Activated T-cell treated with anti-CD3 and anti-CD28 coated beads, Interleukin-2, amount 50 U/mL, for 24 hours (primary cell): ENCODE measurements around the gene OGFOD2.

Experiments
- DNase-seq: peaks from one replicate; pipeline ENCODE4 v3.0.0-alpha.2; 2020
- H3K27ac Mint-ChIP-seq: 2 replicates; pipeline ENCODE4 v1.8.0; 2020; ENCODE audit warnings: mild to moderate bottlenecking, mixed read lengths
- H3K27me3 Mint-ChIP-seq: 2 replicates; pipeline ENCODE4 v1.8.0; 2020; ENCODE audit warnings: mixed read lengths
- H3K36me3 Mint-ChIP-seq: 2 replicates; pipeline ENCODE4 v1.8.0; 2020; ENCODE audit warnings: low read depth, mixed read lengths
- H3K4me1 Mint-ChIP-seq: 2 replicates; pipeline ENCODE4 v1.8.0; 2020; ENCODE audit warnings: low read depth, mixed read lengths
- H3K4me3 Mint-ChIP-seq: 2 replicates; pipeline ENCODE4 v1.8.0; 2020; ENCODE audit warnings: mild to moderate bottlenecking, moderate library complexity, mixed read lengths
- H3K9me3 Mint-ChIP-seq: 2 replicates; pipeline ENCODE4 v1.8.0; 2020; ENCODE audit warnings: mixed read lengths

OGFOD2 gene

DNA sequence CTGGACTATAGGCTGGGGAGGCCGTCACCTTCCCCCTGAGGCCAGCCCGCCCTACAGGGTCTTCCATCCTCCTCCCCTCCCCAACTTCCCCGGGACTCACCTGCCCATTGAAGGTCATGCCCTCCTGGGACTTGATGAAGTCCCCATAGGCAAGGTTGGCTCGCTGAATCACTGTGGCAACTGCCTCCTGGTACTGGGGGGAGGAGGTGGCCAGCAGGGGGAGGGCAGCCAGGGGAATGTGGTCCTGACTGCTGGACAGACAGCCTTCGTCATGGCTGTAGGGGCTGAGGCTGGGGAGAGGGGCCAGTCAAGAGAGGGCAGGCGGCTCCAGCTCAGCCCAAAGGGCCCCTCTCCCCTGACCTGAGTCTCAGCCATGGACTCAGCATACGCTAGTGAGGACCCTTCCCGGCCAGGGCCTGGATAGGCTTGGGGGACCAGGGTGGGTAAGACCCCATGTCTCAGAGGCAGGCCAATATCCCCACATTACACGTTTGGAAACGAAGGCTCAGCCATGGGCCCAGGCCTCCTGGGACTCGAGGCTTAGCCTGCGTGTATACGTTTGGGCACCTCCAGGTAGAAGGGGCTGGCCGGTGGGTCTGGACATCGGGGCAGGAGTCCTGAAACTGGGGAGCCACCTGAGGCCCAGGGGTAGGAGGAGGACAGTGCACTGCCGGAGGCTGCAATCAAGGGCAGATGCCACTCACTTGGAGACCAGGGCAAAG, 21.7 kb downstream of the OGFOD2 start:
- H3K4me3 Mint-ChIP-seq = no peak overlapping the region
- no peak for DNase-seq
- peaks cover 11% of the 10 kb centered on the region for H3K36me3 Mint-ChIP-seq
- no peak overlapping the region for H3K27ac Mint-ChIP-seq
- H3K27me3 Mint-ChIP-seq = no peaks in the 10 kb centered on the region
- H3K9me3 Mint-ChIP-seq = no peaks in the 10 kb centered on the region
- peaks cover 9% of the 10 kb centered on the region for H3K4me1 Mint-ChIP-seq

DNA sequence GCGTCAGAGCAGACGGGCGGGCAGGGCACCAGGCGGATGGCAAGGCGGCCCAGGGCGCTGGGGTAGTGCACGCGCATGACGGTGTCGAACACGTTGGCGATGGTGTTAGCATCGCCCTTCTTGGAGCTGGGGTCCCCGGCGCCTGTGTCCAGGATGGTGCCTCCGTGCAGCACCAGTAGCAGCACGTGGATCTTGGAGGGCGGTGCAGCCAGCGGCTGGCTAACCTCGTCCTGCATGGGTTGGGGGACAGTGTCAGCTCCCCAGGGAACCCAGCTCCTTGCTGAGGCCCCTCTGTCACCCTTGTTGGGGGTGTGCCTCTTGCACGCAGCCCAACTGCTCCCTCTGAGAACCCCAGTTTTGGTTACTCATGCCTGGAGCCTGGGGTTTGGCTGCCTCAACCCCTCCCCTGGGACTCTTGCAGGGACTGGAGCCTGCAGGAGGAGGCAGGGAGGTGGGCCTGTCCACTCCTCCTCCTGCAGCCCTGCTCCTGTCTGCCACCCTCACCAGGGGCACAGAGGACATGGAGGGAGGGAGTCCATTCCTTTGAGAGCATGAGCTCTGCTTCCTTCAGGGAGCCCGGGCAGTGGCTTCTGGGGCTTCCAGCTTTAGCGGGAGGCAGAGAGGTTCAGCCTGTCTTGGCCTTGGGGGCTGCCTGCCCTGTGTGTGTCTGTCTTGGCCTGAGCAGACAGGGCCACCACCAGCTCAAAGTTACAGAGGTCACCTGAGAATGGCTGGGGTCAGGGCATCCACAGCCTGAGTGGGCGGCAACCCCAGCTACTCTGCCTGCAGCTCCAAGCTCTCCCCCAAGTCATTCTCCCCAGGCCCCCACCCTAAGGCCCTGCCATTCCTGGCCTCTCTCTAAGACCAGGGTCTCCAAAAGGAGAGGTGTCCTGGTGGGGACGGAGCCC, 22.6 kb downstream of the OGFOD2 start:
- Mint-ChIP-seq H3K27ac (no peak overlapping the region), H3K27me3 (no peaks in the 10 kb centered on the region), H3K36me3 (peaks cover 11% of the 10 kb centered on the region), H3K9me3 (no peaks in the 10 kb centered on the region), H3K4me1 (peaks cover 9% of the 10 kb centered on the region), H3K4me3 (no peak overlapping the region)
- DNase-seq = no peak

DNA sequence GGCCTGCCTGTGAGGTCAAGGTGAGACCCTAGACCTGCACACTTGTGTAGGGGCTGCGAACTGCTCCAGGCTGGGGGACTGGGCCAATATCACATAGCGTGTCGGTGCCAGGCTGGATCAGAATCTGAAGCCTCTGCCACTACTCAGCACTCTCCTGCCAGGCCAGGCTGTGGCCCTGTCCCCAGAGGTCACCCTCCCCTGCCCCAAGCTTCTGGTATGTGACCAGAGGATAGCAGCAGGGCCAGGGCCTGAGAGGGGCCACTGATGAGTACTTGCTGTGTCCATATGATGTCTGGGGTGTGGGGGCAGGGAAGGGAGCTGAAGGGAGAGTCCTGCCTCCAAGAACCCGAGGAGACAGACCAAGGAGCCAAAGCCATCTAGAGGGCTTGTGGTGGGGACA, 23.3 kb downstream of the OGFOD2 start:
- H3K4me3 Mint-ChIP-seq = no peak overlapping the region
- H3K27me3 Mint-ChIP-seq = no peaks in the 10 kb centered on the region
- no peaks in the 10 kb centered on the region for H3K9me3 Mint-ChIP-seq
- peaks cover 11% of the 10 kb centered on the region for H3K36me3 Mint-ChIP-seq
- no peak for DNase-seq
- no peak overlapping the region for H3K27ac Mint-ChIP-seq
- H3K4me1 Mint-ChIP-seq = peaks cover 5% of the 10 kb centered on the region

DNA sequence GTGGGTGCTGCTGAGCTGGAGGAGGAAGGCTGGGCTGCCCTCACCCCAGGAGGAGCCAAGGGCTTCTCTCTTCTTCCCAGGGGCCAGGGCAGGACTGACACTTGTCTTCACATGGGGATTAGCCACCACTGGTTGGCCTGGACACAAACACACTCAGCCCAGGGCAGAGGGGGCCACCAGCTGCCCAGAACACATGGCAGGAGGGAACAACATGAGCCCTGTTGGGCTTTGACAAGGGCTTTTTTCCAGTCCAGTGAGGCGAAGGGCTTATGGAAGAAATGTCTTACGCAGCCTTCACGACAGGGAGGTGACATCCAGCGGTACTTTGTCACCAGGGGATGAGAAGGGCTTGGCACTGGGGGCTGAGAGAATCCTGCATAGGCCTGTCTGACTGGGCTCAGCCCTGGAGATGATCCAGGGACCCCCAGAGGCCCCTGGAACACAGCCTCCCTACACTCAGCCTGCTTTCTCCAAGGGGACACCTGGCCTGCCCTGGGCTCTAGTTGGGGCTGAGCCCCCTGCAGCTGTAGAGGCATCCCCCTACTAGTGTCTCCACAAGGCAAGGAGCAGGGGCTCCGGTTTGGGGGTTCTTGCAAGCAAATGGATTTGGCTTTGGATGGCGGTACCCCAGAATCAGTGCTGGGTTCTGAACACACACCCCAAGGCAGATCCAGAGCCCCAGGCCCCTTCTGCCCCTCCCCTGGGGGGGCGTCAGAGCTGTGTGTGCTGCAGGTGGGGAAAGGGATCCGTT, 24.3 kb downstream of the OGFOD2 start:
- Mint-ChIP-seq H3K27me3 (no peaks in the 10 kb centered on the region), H3K4me1 (no peaks in the 10 kb centered on the region), H3K36me3 (peaks cover 15% of the 10 kb centered on the region), H3K27ac (peak overlapping the region; percentile 1), H3K9me3 (no peaks in the 10 kb centered on the region), H3K4me3 (no peak overlapping the region)
- no peak for DNase-seq

DNA sequence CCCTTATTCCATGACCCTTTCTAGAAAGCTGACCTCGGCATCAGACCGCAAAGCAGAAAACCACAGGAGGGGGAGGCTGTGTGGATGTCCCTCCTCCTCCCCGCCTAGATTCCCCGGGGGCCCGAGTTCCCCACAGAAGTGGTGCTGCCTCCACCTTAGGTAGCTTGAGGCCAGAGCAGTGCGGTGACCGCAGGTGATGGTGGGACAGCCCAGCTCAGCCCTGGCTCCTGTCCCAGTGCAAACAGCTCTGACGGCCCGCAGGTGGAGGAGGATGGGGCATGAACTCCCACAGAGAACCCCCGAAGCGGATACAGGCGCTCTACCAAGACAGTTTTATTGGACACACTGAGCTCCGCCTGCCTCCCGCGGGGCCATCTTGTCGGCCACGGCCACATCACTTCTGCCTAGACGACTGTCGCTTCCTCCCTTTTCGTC, 25.0 kb downstream of the OGFOD2 start:
- no peak overlapping the region for H3K4me3 Mint-ChIP-seq
- DNase-seq = no peak
- H3K9me3 Mint-ChIP-seq = no peaks in the 10 kb centered on the region
- H3K27ac Mint-ChIP-seq = no peak overlapping the region
- H3K4me1 Mint-ChIP-seq = no peaks in the 10 kb centered on the region
- no peaks in the 10 kb centered on the region for H3K27me3 Mint-ChIP-seq
- H3K36me3 Mint-ChIP-seq = peaks cover 19% of the 10 kb centered on the region

DNA sequence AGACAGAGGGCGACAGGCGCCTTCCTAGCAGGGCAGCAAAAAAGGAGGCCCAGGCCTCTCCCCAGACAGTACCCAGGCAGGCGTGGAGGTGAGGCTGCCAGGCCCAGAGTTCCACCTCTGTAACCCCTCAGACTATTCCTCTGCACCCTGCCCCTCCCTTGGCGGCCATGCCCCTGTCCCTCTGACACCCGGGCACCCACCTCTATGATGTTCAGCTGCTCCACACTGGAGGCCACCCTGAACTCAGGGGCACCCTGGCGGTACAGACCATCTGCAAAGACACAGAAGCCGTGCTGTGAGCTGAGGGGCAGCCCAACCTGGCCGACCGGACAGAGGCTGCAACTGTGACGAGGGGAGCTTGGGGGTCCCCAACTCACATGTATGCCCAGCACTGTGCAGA, 25.5 kb downstream of the OGFOD2 start:
- DNase-seq = no peak
- Mint-ChIP-seq H3K27me3 (no peaks in the 10 kb centered on the region), H3K4me1 (no peaks in the 10 kb centered on the region), H3K27ac (no peak overlapping the region), H3K4me3 (no peak overlapping the region), H3K36me3 (peaks cover 22% of the 10 kb centered on the region), H3K9me3 (no peaks in the 10 kb centered on the region)

DNA sequence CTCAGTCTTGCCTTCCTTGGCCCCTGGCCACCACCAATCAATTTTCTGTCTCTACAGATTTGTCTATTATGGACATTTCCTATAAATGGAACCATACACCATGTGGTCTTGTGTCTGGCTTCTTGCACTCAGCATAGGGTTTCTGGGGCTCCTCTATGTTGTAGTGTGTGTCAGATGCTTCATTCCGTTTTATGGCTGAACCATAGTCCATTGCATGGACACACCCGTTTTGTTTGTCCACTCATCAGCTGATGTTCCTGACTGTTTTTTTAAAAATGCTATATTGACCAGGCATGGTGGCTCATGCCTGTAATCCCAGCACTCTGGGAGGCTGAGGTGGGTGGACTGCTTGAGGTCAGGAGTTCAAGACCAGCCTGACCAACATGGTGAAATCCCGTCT, 26.4 kb downstream of the OGFOD2 start:
- H3K27ac Mint-ChIP-seq = no peak overlapping the region
- no peaks in the 10 kb centered on the region for H3K4me1 Mint-ChIP-seq
- no peak for DNase-seq
- peaks cover 22% of the 10 kb centered on the region for H3K36me3 Mint-ChIP-seq
- no peak overlapping the region for H3K4me3 Mint-ChIP-seq
- no peaks in the 10 kb centered on the region for H3K27me3 Mint-ChIP-seq
- no peaks in the 10 kb centered on the region for H3K9me3 Mint-ChIP-seq

DNA sequence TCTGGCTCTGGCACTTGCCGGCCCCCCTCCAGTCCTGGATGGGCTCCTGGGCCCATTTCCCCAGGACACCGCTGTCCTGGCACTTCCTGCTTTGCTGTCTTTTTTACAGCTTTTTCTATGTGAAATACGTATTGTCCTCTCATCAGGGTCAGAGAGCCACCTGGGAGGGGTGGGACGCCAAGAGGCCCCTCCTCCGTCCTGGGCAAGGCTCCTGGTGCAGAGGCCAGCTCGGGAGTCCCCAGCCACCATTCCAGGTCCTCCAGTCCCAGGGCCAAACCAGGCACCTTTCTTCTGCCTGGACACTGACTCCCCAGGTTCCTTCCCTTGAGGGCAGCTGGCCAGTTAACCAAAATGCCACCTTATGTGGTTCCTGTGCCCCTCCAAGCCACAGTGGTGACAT, 28.2 kb downstream of the OGFOD2 start:
- H3K9me3 Mint-ChIP-seq = no peaks in the 10 kb centered on the region

DNA sequence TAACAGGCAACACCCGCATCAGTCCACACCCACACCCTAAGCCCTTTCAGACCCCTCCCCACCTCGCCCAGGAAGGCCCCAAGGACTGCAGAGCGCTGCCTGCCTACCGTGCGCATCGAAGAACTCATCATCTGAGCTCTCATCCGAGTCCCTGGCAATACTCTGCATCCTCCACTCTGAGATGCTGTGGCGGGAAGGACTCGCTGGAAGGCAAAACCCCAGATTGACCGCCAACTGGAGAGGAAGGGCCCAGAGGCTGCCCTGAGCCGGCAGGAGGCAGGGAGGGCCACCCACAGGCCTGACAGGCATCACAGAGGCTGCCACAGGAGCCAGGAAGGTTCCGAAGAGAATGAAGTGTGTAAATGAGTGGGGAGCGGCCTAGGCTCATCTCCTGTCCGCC, 29.2 kb downstream of the OGFOD2 start:
- no peaks in the 10 kb centered on the region for H3K4me1 Mint-ChIP-seq

More for the DNA sequence above, 28.2 kb downstream of the OGFOD2 start:
- no peaks in the 10 kb centered on the region for H3K4me1 Mint-ChIP-seq
- no peak overlapping the region for H3K4me3 Mint-ChIP-seq
- no peak for DNase-seq
- H3K27ac Mint-ChIP-seq = no peak overlapping the region
- H3K36me3 Mint-ChIP-seq = peaks cover 23% of the 10 kb centered on the region
- H3K27me3 Mint-ChIP-seq = no peaks in the 10 kb centered on the region

DNA sequence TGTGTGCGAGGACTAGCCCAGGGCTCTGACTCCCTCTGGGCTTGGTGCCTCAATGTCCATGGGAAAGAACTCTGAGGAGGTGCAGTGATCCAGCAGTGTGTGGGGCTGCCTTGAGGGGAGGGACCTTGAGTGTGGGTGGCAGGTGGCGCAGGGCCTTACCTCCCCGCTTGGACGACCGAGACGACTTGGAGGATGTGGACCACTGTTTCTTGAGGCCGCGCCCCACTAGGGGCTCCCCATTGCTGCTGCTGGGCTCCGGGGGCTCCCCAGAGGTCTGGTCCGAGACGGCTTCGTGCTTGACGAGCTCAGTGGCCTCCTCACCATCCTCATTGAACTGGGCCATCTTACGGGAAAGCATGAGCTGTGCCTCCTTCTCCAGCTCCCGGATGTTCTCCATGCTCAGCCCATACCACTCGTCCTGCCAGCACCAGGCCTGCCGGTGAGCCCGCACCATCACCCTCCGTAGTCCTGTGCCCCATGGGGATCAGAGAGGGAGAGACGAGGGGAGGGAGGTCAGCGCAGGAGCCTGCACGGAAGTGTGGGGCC, 30.1 kb downstream of the OGFOD2 start:
- H3K27me3 Mint-ChIP-seq = no peaks in the 10 kb centered on the region
- H3K27ac Mint-ChIP-seq = no peak overlapping the region
- no peak overlapping the region for H3K4me3 Mint-ChIP-seq
- peaks cover 28% of the 10 kb centered on the region for H3K36me3 Mint-ChIP-seq
- no peaks in the 10 kb centered on the region for H3K9me3 Mint-ChIP-seq
- DNase-seq = no peak
- no peaks in the 10 kb centered on the region for H3K4me1 Mint-ChIP-seq

More for the DNA sequence above, 29.2 kb downstream of the OGFOD2 start:
- H3K27ac Mint-ChIP-seq = no peak overlapping the region
- H3K4me3 Mint-ChIP-seq = no peak overlapping the region
- H3K36me3 Mint-ChIP-seq = peaks cover 23% of the 10 kb centered on the region
- no peak for DNase-seq
- H3K27me3 Mint-ChIP-seq = no peaks in the 10 kb centered on the region
- no peaks in the 10 kb centered on the region for H3K9me3 Mint-ChIP-seq

DNA sequence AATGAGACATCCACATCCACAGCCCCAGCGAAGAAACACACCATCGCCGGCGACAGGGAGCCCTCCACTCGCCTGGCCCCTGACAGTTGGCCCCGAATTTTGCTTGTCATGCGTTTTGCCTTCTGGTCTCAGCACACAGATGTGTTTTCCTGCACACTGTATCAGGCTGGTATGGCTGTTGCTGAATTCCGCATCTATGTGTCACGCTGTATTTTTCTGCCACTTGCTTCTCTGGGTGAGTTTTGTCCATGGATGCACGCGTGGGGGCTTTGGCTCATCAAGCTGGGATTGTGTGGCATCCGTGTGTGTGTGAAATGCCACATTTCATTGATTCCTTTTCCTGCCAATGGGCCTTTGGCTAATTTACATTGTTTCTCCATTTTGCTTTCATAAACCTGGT, 31.9 kb downstream of the OGFOD2 start:
- no peaks in the 10 kb centered on the region for H3K27me3 Mint-ChIP-seq
- no peak overlapping the region for H3K4me3 Mint-ChIP-seq

DNA sequence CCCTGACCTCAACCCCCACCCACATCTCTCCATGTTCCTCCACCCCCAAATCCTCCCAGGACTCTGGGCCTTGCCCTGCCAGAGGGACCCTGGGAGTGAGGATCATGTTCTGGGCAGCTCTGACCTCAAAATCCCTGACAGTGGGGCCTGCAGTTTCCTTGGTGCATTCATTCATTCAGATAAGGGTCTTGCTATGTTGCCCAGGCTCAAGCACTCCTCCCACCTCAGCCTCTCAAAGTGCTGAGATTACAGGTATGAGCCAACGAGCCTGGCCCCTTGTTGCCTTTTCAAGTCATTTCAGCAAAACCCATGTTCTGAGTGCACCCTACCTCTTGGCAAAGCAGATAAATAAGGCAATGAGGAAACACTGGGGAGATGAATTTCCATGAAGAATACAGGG, 35.1 kb downstream of the OGFOD2 start:
- no peaks in the 10 kb centered on the region for H3K9me3 Mint-ChIP-seq
- H3K4me3 Mint-ChIP-seq = no peak overlapping the region
- no peak overlapping the region for H3K27ac Mint-ChIP-seq
- H3K4me1 Mint-ChIP-seq = no peaks in the 10 kb centered on the region
- DNase-seq = no peak
- peaks cover 20% of the 10 kb centered on the region for H3K36me3 Mint-ChIP-seq
- H3K27me3 Mint-ChIP-seq = no peaks in the 10 kb centered on the region

More for the DNA sequence above, 31.9 kb downstream of the OGFOD2 start:
- H3K4me1 Mint-ChIP-seq = no peaks in the 10 kb centered on the region
- no peak for DNase-seq
- peaks cover 24% of the 10 kb centered on the region for H3K36me3 Mint-ChIP-seq
- H3K9me3 Mint-ChIP-seq = no peaks in the 10 kb centered on the region
- H3K27ac Mint-ChIP-seq = no peak overlapping the region

DNA sequence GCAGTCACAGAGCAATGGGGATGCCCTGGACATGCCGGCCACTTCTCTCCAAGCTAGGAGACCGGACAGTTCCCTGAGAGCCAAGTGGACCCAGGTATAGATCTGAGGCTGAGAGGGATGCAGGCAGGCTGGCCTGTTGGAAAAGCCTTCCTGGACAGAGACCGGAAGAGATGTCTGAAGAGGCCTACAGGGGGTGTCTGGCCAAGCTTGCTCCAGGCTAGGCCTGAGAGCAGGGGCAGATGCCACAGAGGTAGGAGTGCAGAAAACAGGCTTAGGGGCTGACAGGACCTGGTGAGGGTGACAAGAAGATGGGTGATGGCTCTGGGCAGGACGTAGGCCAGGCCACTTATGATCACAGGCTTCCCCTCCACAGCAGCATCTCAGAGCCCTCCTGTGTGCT, 35.6 kb downstream of the OGFOD2 start:
- Mint-ChIP-seq H3K27ac (no peak overlapping the region), H3K4me3 (no peak overlapping the region), H3K27me3 (no peaks in the 10 kb centered on the region), H3K36me3 (peaks cover 18% of the 10 kb centered on the region), H3K4me1 (no peaks in the 10 kb centered on the region), H3K9me3 (no peaks in the 10 kb centered on the region)
- no peak for DNase-seq

DNA sequence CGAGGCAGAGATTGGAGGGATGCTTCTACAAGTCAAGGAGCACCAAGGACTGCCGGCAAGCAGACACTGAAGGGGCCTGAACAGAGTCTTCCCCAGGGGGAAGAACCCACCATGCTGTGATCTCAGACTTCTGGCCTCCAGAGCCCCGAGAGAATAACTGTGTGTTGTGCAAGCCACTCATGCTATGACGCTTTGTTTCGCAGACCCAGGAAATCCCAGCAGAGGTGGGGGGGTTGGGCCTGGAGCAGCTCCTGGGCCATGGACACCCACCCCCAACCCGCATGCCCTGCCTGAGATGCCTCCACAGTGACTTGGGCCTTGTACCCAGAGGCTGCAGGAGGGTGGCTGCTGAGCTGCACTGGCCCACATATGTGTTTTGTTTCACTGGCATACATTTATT, 36.7 kb downstream of the OGFOD2 start:
- Mint-ChIP-seq H3K4me1 (no peaks in the 10 kb centered on the region), H3K9me3 (no peaks in the 10 kb centered on the region), H3K27ac (peak overlapping the region; percentile 37), H3K36me3 (peaks cover 21% of the 10 kb centered on the region), H3K27me3 (no peaks in the 10 kb centered on the region), H3K4me3 (no peak overlapping the region)
- no peak for DNase-seq
